ENCODE results near the gene RASGEF1C. TPM values are rescaled to one million over a fixed set of nuclear protein-coding genes. Genes with fewer than 3 reads are reported as not detected.

The RASGEF1C gene
- total RNA-seq, 1 donor from 2014 or later, result not detected

- no peak overlapping the region for H3K4me3 Mint-ChIP-seq (ENCODE audit: unreplicated experiment)
- H3K9me3 Mint-ChIP-seq (ENCODE audit: low read depth), result peaks cover 24% of the 10 kb centered on the region
- TF ChIP-seq, protein P1, sequence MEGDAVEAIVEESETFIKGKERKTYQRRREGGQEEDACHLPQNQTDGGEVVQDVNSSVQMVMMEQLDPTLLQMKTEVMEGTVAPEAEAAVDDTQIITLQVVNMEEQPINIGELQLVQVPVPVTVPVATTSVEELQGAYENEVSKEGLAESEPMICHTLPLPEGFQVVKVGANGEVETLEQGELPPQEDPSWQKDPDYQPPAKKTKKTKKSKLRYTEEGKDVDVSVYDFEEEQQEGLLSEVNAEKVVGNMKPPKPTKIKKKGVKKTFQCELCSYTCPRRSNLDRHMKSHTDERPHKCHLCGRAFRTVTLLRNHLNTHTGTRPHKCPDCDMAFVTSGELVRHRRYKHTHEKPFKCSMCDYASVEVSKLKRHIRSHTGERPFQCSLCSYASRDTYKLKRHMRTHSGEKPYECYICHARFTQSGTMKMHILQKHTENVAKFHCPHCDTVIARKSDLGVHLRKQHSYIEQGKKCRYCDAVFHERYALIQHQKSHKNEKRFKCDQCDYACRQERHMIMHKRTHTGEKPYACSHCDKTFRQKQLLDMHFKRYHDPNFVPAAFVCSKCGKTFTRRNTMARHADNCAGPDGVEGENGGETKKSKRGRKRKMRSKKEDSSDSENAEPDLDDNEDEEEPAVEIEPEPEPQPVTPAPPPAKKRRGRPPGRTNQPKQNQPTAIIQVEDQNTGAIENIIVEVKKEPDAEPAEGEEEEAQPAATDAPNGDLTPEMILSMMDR (IDR thresholded peaks at IDR 0.05), result no peak
- no peaks in the 10 kb centered on the region for H3K4me1 Mint-ChIP-seq (ENCODE audit: low read depth)
- H3K27me3 Mint-ChIP-seq (ENCODE audit: low read depth), result peaks cover 1% of the 10 kb centered on the region
- no peak overlapping the region for H3K27ac Mint-ChIP-seq (ENCODE audit: unreplicated experiment)
- H3K36me3 Mint-ChIP-seq (ENCODE audit: low read depth), result peaks cover 7% of the 10 kb centered on the region
- DNase-seq (ENCODE audit: low spot score), result no peak
Measured at GRCh38 chr5:180103487-180104167, 105.4 kb downstream of the RASGEF1C start.

DNA sequence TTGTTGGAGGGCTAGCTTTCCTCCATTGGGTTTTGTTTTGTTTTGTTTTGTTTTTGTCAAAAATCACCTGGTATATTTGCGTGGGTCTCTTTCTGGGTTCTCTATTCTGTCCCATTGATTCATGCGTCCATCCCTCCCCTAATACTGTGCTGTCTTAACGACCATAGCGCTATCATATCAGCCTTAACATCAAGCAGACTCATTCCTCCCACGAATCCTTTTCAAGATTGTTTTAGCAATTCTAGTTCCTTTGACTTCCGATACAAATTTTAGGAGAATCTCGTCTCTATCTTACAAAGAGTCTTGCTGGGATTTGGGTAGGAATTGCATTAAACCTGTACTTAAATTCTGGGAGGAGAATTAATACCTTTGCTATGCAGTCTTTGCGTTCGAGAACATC lies 106.4 kb downstream of the RASGEF1C start:
- Mint-ChIP-seq H3K9me3 (ENCODE audit: low read depth) (peaks cover 17% of the 10 kb centered on the region), H3K36me3 (ENCODE audit: low read depth) (peaks cover 5% of the 10 kb centered on the region), H3K4me1 (ENCODE audit: low read depth) (no peaks in the 10 kb centered on the region), H3K27me3 (ENCODE audit: low read depth) (no peaks in the 10 kb centered on the region), H3K27ac (ENCODE audit: unreplicated experiment) (no peak overlapping the region), H3K4me3 (ENCODE audit: unreplicated experiment) (no peak overlapping the region)
- TF ChIP-seq, protein P1 (IDR thresholded peaks at IDR 0.05), result no peak
- DNase-seq (ENCODE audit: low spot score), result no peak

DNA sequence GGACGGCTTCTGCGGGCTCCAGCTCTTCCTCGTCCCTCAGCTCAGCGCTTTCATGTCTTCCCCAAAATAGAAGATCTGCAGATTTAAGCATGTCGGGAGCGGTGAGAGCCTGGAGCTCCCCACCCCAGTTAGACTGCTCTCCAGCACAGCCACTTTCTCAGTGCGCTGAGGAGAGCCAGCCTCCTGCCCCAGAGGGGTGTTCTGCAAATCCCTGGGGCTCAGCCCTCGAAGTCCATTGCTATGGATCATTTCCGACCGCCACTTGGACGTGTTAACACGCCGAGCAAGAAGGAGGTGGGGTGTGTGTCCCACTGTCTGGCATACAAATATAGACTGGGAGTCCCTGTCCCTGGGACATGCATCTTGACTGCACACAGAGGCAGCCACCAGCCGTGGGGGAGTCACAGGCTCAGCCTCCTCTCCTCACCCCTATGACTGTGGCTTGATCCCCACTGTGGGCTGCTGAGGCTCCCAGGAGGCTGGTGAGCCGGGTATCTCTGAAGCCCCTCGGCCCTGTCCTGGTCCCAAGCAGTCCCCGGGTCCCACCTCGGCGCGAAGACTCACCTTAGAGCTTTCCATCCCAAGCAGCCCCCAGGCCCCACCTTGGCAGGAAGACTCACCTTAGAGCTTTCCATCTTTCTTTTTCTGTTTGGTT lies 107.4 kb downstream of the RASGEF1C start:
- H3K4me3 Mint-ChIP-seq (ENCODE audit: unreplicated experiment), result no peak overlapping the region
- H3K27me3 Mint-ChIP-seq (ENCODE audit: low read depth), result no peaks in the 10 kb centered on the region
- DNase-seq (ENCODE audit: low spot score), result peak; percentile 75
- H3K9me3 Mint-ChIP-seq (ENCODE audit: low read depth), result peaks cover 9% of the 10 kb centered on the region
- H3K36me3 Mint-ChIP-seq (ENCODE audit: low read depth), result peaks cover under 1% of the 10 kb centered on the region
- no peaks in the 10 kb centered on the region for H3K4me1 Mint-ChIP-seq (ENCODE audit: low read depth)
- TF ChIP-seq, protein P1 (IDR thresholded peaks at IDR 0.05), result no peak
- no peak overlapping the region for H3K27ac Mint-ChIP-seq (ENCODE audit: unreplicated experiment)

GRCh38 chr5:180100621-180101450 lies 108.2 kb downstream of the RASGEF1C start:
- Mint-ChIP-seq H3K27me3 (ENCODE audit: low read depth) (no peaks in the 10 kb centered on the region), H3K36me3 (ENCODE audit: low read depth) (no peaks in the 10 kb centered on the region), H3K4me1 (ENCODE audit: low read depth) (no peaks in the 10 kb centered on the region), H3K4me3 (ENCODE audit: unreplicated experiment) (no peak overlapping the region), H3K27ac (ENCODE audit: unreplicated experiment) (no peak overlapping the region), H3K9me3 (ENCODE audit: low read depth) (peaks cover 5% of the 10 kb centered on the region)
- DNase-seq (ENCODE audit: low spot score), result peak; percentile 79
- TF ChIP-seq, protein P1 (IDR thresholded peaks at IDR 0.05), result no peak
